GM21737 (cell line): ENCODE measurements around the gene PCBP2.

ENCODE experiments used
- ATAC-seq: cut with Tn5 transposase; IDR thresholded peaks from one replicate; pipeline ENCODE4 v1.9.1; 2021; ENCODE audit warnings: mild to moderate bottlenecking, moderate library complexity; ENCODE audit not compliant: unreplicated experiment

The PCBP2 gene

DNA sequence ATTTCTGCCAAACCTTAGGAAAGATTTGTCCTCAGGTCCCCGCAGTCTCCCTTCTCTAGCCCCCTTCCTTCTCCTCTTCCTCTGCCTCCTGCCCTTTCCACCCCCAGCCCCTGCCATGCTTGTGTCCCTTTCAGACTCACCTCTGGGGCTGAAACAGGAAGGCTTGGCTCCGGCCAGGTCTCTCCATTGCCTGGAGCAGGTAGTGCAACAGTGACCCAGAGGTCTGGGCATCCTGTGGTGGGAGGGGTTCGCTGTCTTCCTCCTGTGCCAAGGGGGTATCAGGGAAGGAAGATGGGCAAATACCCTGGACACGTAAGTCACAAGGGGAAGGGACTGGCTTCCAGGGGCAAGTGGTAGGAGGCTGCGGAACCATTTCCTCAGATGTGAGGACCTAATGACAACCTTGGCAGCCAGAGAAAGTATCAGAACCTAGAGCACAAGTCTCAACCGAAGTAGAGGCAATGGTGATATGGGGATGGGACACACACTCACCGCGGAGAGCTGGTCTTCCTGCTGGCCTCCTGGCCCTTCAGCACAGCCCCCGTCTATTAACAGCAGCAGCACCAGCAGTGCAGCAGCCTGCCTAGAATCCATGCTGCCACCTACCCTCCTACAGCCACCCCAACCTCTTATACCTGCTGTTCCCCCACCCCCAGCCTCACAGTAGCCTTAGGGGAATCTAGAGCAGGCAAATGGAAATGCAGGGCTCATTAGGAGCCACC lies 55.1 kb downstream of the PCBP2 start, which contains the start of gene NPFF:
NPFF (minus strand) TSS at position 604 of the 722 bp plus-strand sequence; CDS start at position 594, 10 bp downstream.
- ATAC-seq = no peak

DNA sequence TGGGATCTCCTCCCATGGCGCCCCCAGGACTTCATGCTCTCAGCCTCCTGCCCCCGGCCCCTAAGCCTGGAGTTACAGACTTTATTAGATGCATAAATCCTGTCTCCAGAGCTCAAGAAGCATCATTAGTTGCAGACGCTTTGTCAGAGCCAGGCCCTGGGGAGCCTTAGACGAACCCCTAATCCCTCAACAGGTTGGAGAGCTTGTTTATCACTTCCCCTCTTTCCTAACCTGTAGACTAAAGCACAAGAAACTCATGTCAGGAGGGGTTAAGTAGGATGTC lies 55.6 kb downstream of the PCBP2 start:
- ATAC-seq = no peak

DNA sequence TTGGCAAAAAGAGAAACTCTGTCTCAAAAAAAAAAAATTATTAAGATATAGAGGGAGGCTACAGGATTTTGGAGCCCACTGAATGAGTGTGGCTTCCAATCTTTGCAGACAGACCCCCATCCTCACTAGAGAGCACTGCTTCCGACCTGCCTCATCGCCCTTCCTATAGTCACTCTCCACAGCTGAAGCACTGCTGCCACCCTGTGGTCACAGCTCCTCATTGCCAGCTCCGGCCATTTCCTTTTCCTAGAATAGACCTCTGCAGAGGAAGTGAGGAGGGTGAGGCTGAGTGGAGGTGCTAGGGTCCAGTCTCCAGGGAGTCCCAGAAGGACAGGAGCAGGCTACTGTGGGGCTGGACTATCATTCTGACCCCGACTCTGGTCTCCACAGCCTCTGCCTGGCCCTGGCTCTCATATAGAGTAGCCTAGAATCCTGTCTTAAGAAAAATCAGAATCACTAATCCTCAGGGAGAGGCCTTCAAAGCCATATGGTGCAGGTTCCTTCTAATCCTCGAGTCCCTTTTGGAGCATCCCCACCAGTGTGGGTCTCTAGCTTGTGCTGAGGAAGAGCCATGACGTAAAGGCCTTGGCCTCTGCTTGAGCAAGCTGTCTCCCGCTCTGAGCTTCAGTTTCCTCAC lies 56.8 kb downstream of the PCBP2 start:
- ATAC-seq = peak; percentile 62

- no peak for ATAC-seq
Observed at GRCh38 chr12:53510181-53510812, 58.4 kb downstream of the PCBP2 start.

DNA sequence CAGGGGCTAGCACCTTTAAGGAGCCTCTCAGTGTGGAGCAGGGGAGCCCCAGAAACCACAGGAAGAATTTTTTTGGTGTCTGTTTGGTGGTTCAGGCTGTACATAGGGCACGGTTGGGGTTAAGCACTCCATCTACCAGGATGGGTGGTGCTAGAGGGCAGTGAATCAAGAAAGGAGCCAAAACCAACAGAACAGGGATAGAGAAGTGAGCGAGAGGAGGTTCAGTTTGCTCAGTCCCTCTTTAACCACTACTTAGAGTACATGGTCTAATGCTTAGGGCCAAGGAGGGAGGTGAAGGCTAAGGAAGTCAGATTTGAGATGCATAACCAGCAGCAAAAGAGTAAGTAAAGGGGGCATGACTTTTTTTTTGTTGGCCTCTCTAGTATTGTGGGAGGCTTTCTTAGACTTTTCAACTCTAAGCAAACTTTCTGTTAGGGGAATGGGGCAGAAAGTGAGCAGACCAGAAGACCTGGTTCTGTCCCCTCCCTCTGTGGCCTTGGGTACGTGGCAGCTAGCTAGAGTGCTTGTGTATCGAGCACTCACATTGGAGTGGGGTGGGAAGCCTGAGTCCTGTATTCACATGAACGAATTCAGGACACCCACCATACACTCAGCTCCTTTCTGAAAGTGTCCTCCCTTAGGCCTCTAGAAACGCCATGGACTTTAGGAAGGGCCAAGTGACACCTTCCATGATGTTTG lies 62.0 kb downstream of the PCBP2 start:
- no peak for ATAC-seq

GRCh38 chr12:53514628-53515290 lies 62.9 kb downstream of the PCBP2 start:
- no peak for ATAC-seq

DNA sequence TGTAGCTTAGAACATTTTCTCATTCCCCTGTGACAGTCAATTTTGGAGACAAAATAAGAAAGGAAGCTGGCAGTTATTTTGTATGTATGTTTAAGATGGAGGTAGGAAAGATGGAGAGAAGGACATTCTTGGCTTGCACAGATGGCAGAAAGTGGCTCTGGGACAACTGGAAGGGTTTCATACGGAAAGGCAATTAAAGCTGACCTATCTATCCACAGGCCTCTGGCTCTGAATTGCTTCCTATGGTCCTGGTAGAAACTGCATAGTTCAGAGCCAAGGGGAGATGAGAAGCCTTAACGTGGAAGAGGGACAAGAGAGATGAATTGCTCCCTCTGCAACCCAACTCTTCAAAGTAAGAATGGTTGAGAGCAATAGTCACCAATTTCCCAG lies 63.4 kb downstream of the PCBP2 start:
- no peak for ATAC-seq

DNA sequence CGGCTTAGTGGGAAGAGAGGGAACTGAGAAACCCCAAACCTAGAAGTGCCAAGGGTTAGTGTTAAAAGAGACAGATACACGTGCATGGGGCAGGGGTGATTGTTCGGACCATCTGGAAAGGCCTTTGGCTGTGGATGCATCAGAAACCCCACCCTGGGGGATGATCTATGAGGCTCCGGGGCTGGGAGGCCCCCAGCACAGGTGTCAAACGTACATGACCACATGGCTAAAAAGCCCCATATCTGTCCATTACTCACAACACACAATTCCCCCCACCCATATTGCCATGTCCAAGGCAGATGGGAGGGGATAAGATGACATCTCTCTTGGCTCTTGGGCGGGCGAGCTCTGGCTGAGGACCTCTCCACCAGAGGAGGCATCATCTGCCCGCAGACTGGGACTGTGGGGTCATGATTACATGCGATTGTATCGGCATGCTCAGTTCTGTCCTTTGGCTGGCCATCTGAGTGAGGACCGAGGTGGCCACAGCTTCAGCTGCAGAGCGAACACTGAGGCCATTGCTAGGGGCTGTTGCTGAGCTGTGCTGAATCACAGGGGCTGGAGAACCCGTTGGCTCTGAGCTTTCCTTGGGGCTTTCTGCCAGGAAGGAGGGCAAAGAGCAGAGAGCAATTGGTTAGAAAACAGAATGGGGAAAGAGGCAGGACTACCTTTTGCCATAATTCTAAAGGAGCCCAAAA lies 65.0 kb downstream of the PCBP2 start:
- ATAC-seq = no peak

- no peak for ATAC-seq
Observed at GRCh38 chr12:53518381-53518780, 66.5 kb downstream of the PCBP2 start.

DNA sequence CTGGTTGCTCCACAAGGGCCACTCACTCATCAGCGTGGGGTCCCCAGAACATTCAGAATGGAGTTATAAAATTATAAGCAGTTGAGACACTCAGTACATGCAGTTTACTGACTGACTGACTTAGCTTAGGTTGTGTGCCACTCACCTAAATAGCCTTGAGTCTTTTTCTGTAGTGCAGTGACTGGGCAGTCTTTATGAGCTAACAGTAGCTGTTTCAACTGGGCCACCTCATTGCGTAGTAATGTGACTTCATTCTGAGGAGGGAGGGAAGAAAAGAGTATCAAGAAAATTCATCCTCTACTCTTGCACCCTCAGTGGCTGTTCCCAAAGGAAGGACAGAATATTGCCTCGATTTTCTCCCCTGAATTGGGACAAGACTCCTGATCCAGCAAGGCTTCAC lies 71.2 kb downstream of the PCBP2 start:
- ATAC-seq = no peak

GRCh38 chr12:53524476-53524875 lies 72.6 kb downstream of the PCBP2 start:
- ATAC-seq = no peak

- no peak for ATAC-seq
Observed at GRCh38 chr12:53530061-53530460, 78.2 kb downstream of the PCBP2 start.
